NT2/D1 (cell line): Measurements from ENCODE around the gene LRRC42.

Source experiments
- SUZ12 ChIP-seq: IDR thresholded peaks from 2 replicates; pipeline ENCODE4 v1.6.1; 2011; ENCODE audit not compliant: insufficient read length, insufficient read depth; ENCODE audit errors: extremely low read depth
- ZNF274 ChIP-seq: IDR thresholded peaks from 2 replicates; pipeline ENCODE4 v1.6.1; 2011; ENCODE audit warnings: mild to moderate bottlenecking, low read depth, low read length

DNA sequence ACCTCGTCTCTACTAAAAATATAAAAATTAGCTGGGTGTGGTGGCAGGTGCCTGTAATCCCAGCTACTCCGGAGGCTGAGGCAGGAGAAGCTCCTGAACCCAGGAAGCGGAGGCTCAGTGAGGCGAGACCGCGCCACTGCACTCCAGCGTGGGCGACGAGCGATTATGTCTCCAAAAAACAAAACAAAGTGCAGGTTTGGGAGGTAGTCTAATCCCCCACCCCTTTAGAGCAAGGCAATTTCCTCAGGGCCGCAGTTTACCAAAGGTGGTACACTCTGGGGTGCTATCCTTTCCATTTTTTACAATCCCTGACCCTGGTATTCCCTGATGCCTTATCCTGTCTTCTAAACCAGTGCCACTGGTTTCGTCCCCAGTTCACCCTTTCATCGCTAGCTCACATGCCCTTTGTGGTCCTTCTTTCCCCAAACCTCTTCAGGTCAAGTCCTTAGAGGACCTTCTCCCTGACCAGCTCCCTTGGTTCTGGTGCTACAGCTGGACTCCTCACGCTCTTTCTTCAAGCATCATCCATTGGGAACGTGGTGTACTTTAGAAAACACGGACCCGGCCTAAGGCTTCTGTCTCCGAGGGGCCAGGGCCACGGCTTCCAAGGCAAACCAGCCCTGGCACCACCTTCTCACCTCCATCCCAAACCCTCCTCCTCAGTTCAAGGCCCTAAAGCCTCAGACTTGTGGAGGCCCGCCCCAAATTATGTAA is 1.5 kb upstream of the LRRC42 start:
- no peak for TF ChIP-seq ZNF274
- no peak for TF ChIP-seq SUZ12
